Activated CD8-positive, alpha-beta memory T cell treated with anti-CD3 and anti-CD28 coated beads for 48 hours (primary cell): ENCODE results near the gene MRPL9.

Experiments used
- DNase-seq, 3 experiments: peaks; one replicate each; pipeline ENCODE4 v3.0.0-alpha.2; 2020; ENCODE audit warnings: low read depth in 2 of 3, low spot score in 2 of 3

Gene MRPL9

DNA sequence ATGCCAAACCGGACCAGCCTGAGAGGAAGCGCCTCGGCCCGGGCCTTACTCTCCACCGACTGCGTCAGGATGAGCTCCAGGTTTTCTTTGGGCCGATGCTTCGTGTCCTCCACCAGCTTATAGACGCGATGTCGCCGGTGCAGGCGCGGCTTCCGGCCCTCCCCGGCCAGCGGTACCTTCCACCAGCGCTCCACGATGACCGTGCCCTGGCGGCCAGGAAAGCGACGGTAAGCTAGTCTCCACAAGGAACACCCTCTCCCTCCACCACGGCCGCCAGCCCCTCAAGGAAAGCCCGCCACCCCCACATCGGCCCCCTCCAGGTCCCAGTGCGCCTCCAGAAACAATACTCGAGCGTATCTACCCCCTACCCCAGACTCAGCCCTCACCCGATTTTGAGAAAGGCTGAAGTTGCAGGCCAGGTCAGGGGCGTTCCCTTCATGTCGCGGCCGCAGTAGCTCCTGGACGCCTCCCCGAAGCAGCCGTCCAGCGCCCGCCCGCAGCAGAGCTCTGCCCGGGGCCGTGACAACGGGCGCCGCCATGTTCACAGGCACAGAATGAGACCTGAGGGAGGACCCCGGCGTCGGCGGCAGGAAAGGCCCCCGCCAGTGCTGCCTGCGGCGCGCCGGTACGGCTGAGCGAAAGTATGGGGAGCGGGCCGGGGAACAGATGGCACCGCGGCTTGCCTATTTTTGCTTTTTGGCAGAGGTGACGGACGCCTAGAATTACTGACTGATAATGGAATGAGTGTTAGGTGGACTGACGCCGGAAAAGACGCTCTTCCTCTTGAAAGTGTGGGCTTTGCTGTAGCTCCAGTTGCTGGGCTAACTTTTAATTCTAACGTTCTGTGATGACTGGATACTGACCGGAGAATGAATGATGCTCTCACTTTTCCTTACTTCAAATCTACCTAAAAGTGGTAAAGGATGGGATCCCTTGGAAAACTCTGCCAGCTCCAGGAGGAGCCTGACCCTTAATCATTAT lies at the start of gene MRPL9:
MRPL9 (minus strand) TSS at position 556 of the 981 bp plus-strand sequence; CDS start at position 539, 17 bp downstream.
- DNase-seq, result peak; percentile 65 to 70 (median 67)

DNA sequence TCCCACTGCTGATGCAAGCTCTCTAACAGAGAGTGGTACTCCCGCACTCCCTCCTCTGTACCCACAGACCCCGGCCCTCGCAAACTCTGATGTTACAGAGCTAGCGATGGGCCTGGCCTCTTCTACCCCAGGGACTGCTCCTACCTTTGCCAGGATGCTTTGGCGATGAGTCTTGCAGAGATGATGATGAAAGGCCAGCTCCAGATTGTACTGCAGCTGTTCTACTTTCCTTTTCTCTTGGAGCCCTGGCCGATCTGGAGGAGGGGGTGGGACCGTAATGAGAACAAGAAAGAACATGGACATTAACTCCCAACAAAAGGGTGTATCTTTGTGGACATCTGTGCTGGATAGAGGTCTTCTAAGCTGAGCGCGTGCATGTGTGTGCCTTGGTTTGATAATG lies 47.9 kb upstream of the MRPL9 start:
- no peak for DNase-seq

DNA sequence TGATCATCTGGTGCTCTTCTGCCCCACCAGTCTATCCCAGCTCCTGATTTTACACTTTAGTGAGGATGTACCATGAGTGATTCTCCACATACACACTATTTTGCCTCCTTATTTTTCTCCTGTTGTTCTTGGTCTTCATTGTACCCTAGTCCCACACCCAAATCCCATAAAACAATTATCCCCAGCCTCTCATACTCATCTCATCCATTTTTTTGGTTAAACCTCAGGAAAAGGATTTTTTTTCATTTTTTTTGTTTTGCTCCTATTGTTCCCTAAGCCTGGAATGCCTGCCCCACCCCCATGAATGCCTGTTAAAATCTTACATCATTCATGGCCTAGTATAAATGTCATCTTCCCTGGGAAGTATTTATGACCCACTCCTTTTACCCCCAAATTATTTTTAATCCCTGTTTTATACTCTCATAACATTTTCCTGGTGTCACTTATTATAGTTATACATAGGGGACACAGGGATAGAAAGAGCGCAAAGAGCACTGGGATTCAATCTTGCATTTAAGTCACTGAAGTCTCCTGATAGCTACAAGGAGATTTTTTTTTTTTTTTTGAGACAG lies 46.8 kb upstream of the MRPL9 start:
- DNase-seq, result no peak

DNA sequence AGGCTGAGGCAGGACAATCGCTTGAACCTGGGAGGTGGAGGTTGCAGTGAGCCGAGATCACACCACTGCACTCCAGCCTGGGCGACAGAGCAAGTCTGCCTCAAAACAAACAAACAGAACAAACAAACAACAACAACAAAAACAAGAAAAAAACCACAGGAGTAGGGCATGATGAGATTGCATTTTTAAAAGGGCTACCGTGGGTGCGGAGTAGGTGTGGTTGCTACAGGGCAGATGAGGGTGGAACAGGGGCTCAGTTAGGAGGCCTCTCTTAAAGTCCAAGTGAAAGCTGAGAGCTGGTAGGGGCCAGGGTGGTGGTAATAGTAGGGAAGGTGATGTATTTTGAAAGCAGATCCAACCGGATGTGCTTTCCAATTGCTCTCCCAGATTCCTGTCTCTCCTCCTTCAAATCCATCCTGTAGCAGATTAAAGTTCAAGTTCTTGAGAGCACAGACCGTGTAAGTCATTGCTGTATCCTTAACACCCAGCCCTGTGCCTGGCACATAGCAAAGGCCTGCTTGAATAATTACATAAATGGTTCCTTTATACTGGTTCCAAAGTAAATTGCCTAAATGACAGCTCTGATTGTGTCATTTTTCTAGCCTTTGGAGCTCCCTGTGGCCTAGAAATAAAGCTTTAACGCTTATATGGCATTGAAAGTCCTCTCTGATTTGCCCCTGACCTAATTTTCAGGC lies 46.1 kb upstream of the MRPL9 start:
- no peak for DNase-seq

DNA sequence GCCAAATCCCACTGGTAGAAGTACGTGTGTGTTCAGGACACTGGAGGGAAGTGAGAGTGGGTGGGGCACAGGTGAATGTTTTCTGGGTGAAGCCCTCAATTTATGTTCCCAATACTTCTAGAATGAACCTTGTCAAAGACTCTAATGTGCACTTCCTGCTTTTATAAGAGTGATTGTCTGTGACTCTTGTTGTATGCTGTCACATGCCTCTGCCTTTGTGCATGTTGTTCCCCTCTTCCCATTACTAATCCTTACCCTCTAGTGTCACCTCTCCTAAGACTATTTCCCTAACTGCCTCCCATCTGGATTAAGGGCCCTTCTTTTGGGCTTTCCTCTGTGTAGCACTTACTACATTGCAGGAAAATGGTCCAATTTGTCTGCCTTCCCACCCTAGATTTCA lies 44.5 kb upstream of the MRPL9 start:
- no peak for DNase-seq

DNA sequence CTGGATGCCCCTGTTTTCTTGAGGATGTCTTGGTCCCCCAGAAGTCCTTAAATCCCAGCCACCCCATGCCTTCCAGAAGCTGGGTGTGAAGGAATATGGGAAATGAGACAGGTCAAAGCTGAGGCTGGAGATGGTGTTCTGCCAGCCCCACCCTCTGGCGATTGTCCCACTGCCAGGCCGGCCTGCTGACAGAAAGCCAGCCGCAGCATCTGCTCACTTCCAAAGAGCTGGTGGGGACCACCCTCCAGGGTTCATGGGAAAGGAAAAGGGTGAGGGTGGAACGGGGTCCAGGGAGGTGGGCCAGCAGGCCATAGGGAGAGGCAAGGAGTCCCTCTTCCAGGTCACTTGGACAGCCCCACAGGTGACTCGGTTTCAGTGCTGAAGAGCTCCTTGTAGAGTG lies 43.8 kb upstream of the MRPL9 start:
- DNase-seq, result no peak

DNA sequence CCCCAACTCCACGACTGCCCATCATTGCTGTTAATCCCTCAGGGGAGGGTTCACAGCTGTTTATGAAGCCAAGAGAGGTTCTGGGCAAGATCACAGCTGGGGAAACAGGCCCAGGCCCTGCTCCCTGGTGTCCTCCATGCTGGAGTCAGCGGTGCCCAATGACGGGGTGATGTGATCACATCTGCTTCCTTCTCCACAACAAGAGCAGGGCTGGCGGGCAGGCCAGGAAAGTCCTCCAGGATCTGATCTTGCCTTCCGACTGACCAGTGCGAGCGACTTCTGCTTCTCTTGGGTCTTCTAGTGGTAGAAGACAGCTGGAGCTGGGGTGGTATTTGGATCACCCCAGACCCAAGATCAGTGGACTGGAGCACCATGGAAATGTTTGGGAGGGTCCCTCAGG lies 42.9 kb upstream of the MRPL9 start:
- no peak for DNase-seq

DNA sequence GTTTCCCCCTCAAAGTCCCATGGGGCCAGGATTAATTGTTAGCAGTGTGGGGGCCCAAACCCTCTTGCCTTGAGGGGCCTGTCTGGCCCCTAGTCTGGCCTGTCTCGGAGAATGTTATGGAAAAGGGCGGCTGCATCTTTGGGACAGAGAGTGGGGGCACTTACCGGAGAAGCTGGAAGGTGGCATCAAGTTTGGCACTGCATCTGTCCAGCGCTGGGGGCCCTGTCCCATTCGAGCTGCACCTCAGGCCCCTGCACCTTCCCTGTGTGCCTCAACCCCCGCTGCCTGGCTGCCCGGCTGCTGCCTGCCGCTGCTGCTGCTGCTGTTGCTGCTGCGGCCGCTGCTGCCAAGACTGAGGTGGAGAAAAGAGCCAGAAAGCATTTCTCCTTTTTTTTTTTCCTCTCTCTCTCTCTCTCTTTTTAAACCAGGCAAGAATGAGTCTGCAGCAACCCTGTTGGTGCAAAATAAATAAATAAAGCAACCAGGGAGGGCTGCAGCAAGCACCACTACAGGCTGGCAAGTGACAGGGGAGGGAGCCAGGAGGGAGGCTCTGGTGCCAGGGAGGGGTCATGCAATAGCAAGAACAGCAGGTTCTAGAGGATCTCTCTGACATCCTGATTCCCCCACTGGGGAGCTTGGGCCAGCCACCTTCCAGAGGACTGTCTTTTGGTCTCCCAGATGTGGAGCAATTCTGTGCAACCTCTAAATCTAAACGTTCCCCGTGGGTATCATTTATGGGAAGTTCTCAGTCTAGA lies 41.9 kb upstream of the MRPL9 start, which contains the start of gene LINGO4:
LINGO4 (minus strand) TSS at position 354 of the 755 bp plus-strand sequence. CDS start 2,715 bp downstream, outside the sequence.
- no peak for DNase-seq

DNA sequence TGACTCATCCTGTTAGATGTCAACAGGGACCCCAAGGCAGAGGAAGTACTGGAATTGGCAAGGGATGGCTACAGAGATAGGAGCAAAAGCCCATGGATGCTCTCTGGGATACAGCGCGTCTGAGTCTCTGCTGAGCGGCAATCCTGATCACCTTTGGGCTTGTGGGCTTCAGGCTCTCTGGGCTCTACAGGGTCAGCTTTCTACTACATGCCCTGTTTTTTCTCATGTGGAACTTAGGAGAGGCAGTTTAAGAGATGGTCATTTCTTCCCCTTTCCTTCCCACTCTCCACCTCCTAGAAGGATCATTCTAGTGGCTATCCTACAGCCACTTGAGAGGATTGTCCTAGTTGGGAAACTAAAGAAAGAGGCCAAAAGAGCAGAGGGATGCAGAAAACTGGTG lies 40.6 kb upstream of the MRPL9 start:
- no peak for DNase-seq

DNA sequence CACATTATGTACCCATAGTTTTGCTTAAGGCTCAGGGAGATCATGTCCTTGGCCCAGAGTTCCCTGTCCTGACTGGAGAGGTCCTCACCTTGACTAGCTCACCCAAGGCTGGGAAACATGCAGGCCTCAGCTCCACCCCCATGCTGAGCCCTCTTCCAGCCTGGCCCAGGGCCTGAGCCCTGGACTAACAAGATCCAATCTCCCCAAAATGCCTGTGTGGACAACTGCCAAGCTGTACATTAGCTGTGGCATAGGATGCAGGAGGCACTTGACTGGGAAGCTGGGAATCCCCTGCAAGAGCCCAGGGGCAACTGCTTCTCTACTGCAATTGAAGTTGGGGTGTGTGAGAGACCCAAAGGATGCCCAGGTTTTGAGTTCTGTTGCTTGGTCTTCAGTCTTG lies 39.9 kb upstream of the MRPL9 start:
- no peak for DNase-seq

DNA sequence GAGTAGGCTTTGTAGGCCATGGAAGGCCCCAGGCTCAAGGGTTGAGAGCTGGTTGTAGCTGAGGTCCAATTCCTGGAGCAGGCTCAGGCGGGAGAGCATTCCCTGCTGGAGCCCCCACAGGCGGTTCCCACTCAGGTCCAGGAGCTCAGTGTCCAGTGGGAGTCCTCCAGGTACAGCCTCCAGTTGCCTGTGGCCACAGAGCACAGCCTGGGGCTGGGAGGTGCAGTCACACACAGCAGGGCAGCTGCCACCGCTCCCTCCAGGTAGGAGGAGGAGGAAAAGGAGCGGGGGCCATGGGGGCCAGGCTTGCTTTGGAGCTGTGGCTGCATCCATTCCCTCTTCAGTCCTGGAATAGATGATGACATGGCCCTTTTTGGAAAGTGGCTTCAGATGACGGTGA lies 39.1 kb upstream of the MRPL9 start:
- DNase-seq, result no peak

DNA sequence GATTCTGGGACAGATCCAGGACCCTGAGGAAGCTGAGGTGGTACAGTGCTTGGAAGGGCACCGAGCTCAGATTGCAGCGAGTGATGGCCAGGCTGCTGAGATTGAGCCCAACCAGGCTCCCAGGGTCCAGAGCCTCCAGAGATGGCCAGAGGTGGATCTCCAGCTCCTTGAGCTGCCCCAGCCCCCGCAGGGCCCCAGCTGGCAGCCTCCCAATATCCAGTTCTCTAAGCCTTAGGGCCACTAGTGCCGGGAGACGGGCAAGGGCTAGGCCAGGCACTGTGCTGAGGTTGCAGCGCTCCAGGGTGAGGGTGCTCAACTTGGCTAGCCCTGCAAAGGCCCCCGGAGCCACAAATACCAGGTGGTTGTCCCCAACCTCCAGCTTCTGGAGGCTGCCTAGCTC lies 38.5 kb upstream of the MRPL9 start:
- no peak for DNase-seq

DNA sequence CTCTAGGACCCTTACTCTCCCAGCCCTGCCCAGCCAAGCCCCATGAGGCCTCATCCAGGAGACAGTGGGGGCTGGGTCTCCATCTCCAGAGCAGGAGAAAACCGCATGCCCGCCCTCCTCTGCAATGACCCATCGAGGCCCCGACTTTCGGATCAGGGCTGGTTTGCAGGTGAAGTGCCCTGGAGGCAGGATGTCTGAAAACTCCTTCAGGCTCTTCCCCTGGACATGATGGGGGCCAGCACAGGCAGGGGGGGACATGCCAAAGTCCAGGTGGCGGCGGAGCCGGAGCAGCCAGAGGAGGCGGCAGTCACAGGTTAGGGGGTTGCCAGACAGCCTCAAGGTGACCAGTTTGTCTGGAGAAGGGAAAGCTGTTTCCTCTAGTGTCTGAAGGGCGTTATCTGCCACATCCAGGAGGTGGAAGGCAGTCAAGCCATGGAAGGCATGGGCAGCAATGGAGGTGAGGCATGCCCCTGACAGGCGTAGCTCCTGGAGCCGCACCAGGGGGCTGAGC lies 38.1 kb upstream of the MRPL9 start:
- no peak for DNase-seq

DNA sequence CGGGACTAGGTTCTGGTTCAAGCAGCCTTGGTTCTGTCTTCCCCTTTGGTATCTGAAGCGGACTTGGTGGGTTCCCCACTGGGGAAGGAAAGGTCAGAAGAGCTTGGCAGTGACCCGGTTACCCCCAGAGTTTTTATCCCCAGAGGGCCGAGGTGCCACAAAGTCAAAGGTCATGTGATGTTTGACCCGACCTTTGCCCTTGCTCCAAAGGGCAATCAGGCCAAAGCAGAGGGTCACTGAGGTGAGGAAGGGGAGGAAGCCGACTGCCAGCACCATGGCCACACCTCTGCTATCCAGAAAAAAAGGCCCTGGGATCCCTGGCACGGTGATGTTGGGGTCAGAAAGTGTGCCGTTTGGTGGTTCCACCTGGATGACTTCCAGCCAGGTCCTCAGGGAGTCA lies 37.5 kb upstream of the MRPL9 start:
- no peak for DNase-seq

DNA sequence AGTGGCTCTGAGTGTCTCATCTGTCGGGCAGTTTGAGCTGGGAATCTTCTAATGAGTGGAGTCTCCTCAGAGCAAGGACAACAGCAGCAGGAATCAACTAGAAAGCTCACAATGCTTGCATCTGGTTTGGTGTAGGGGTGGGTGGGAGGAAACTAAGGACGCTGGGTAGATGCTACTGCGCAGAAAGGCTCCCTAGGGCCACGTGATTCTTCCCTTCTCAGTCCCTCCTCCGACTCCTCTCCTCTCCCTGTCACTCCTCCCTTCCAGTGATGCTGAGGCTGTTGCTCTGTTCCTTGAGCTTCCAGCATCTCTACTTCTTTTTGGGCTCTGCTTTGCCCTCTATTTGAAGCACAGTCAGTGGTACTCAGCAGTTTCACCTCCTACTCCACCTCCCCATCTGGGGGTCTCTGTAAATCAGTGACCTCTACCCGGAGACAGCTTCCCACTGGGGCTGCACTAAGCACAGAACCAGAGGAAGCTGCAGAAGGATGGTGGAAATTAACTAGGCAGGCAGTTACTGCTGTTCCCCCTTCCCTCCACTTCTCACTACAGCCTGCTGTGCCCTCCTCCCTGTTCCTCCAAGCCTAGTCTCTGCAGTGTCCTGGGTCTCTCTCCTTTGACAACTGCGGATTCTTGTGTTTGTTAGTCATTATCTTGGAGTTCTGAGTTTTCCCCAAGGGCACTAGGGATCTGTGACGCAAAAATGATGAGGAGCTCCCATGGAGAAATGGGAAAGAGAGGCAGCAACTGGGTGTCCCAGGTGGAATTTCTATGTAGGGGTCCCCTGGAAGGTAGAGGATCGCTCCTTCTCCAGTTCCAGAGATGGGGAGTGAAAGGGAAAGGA lies 36.1 kb upstream of the MRPL9 start:
- DNase-seq, result no peak

DNA sequence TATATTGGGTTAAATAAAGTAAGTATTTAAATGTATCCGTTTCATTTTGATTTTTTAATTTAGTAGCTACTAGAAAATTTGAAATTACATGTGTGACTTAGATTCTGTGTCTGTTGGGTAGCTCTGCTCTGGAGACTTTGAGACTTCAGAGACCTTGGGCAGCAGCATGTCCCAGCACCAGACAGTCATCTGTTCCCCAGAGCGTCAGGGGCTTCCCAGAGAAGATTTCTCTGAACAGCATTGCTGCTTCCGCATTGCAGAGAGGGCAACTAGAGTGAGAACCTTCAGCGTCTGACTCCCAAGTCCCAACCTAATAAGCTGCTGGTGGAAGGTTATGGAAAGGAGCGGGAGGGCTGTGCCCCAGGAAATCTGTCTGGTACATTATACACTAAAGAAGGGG lies 35.3 kb upstream of the MRPL9 start:
- no peak for DNase-seq

DNA sequence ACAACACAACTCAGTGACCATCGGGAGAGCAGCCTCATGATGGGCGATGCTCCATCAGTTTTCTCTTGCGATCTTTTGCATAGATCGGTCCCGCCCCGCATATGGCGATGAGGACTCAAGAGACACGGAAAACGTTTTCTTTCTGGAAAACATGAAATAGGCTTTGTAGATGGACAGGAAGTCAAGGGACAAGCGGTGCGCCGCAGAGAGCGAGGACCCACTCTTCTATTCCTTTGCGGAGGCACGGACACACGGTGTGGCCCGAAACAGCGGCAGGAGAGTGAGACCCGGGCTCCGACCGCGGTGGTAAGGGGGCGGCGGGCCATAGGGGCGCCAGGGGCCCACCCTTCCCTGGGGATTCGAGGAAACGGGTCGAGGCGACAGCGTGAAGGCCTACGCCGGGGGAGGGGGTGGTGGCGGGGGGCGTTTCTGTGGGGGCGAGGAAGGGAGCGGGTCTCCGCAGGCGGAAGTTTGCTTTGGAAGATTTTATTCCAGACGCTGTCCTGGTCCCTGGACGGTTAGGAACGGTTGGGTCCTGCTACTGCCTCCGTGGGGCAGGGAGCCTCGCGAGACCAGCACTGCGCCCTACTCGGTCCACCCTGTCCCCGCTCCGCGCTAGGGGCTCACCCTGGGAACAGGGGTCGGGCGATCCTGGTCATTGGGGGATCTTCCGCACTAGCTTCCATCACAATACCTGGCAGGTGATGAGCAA lies 27.8 kb upstream of the MRPL9 start:
- no peak for DNase-seq

DNA sequence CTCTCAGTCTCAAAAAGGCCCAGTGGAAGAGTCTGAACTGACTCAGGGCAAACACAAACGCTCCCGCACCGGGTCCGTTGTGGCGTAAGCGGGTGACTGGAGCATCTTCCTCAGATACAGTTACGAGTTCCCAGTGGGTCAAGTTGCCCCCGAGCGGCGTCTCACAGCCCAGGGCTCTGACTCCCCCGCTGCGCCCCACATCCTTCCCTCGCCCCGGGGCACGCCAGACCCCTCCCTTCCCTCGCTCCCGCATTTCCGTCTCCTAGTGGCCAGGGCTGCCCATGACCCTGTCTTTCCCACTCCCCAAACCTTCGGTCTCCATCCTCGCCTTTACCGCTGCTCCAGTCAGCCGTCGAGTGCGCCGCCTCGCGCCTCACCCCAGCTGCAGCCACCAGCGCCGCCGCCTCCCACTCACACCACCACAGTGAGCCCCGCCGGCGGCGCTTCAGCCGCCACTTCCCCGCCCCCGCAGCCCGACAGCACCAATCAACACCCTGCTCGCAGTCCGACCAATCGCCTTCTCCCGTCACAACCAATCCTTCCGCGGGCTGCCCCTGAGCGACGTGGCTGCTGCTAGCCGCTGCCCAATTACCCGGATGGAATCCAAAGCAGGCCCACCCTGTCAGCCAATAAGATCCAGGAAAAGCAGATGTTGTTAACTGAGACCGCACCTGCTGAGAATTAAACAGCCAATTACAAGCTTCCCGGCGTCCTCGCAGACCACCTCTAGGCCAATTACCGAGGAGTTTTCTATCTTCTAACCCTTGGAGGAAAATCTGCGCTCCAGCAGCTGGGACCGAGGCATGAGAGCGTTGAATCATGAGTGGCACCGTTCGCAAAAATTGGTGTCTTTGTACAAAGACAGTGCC lies 27.0 kb upstream of the MRPL9 start, which contains the start of gene TDRKH:
TDRKH (minus strand) TSS at position 430 of the 869 bp plus-strand sequence. CDS start 7,478 bp downstream, outside the sequence.
- DNase-seq, result peak; percentile 92 to 97 (median 94)
